Glomerular endothelial cell (primary cell): ENCODE results near the gene CPLX3. TPM values are rescaled to one million over a fixed set of nuclear protein-coding genes. Genes with fewer than 3 reads are reported as not detected.

Experiments used
- DNase-seq: peaks from one replicate; pipeline ENCODE4 v3.0.0-alpha.2; 2011; ENCODE audit warnings: low read depth, low spot score; ENCODE audit errors: extremely low read depth
- total RNA-seq: library from RNA; depleted of rRNA; stranded (reverse); fragments of >200 nt; gene quantifications from 2 replicates; pipeline ENCODE4 v1.2.3, GENCODE V29; 2015

Gene CPLX3
- total RNA-seq, 1 donor from 2014 or later: not detected

- DNase-seq: no peak
Observed at GRCh38 chr15:74842581-74843444, 16.4 kb downstream of the CPLX3 start, which contains the start of gene ULK3. Gene ULK3, minus strand, starts transcription at chr15:74843156. Its CDS starts 51 bp downstream, at chr15:74843105.

- DNase-seq: no peak
Observed at GRCh38 chr15:74843445-74843828, 17.0 kb downstream of the CPLX3 start.

GRCh38 chr15:74843891-74844299 is 17.5 kb downstream of the CPLX3 start:
- DNase-seq: no peak

GRCh38 chr15:74844319-74845207 is 18.1 kb downstream of the CPLX3 start:
- DNase-seq: no peak

GRCh38 chr15:74845208-74845568 is 18.8 kb downstream of the CPLX3 start:
- no peak for DNase-seq

- DNase-seq: no peak
Observed at GRCh38 chr15:74845581-74845980, 19.2 kb downstream of the CPLX3 start.

- no peak for DNase-seq
Observed at GRCh38 chr15:74847432-74847831, 21.0 kb downstream of the CPLX3 start.

GRCh38 chr15:74850393-74850792 is 24.0 kb downstream of the CPLX3 start:
- no peak for DNase-seq

- DNase-seq: no peak
Observed at GRCh38 chr15:74851960-74852359, 25.5 kb downstream of the CPLX3 start.

GRCh38 chr15:74854453-74855022 is 28.1 kb downstream of the CPLX3 start:
- DNase-seq: no peak

- no peak for DNase-seq
Observed at GRCh38 chr15:74855857-74856256, 29.4 kb downstream of the CPLX3 start.

- no peak for DNase-seq
Observed at GRCh38 chr15:74856537-74856936, 30.1 kb downstream of the CPLX3 start.

GRCh38 chr15:74857082-74857655 is 30.7 kb downstream of the CPLX3 start:
- no peak for DNase-seq

GRCh38 chr15:74857671-74858368 is 31.4 kb downstream of the CPLX3 start:
- no peak for DNase-seq

GRCh38 chr15:74858369-74858740 is 31.9 kb downstream of the CPLX3 start:
- no peak for DNase-seq

GRCh38 chr15:74863239-74864056 is 37.0 kb downstream of the CPLX3 start:
- DNase-seq: no peak

GRCh38 chr15:74864296-74864695 is 37.9 kb downstream of the CPLX3 start:
- DNase-seq: no peak

- DNase-seq: no peak
Observed at GRCh38 chr15:74865316-74865715, 38.9 kb downstream of the CPLX3 start.

GRCh38 chr15:74866090-74866489 is 39.7 kb downstream of the CPLX3 start:
- no peak for DNase-seq
